HepG2 (cell line): ENCODE measurements around the gene TEKT5. TPM values are rescaled to one million over a fixed set of nuclear protein-coding genes. Genes with fewer than 3 reads are reported as not detected.

Source experiments
- BRD4 ChIP-seq: sonication (generic); formaldehyde crosslinking; IDR thresholded peaks from 2 replicates; pipeline ENCODE4 v1.4.0; 2020; ENCODE audit warnings: missing genetic modification reagents
- GLI4 ChIP-seq: sonication (generic); formaldehyde crosslinking; IDR thresholded peaks from 2 replicates; pipeline ENCODE4 v1.5.1; 2020; ENCODE audit warnings: missing genetic modification reagents, mild to moderate bottlenecking, moderate library complexity, borderline replicate concordance
- GMEB2 ChIP-seq: IDR thresholded peaks from 2 replicates; pipeline ENCODE4 v1.6.1; 2016; ENCODE audit warnings: missing biosample characterization, missing genetic modification reagents, low read depth
- GTF2F1 ChIP-seq: fragments of 150-350 bp; IDR thresholded peaks from 2 replicates; pipeline ENCODE4 v1.6.1; 2014; ENCODE audit warnings: low read length
- HDAC2 ChIP-seq: sonication (generic); formaldehyde crosslinking; IDR thresholded peaks from 2 replicates; pipeline ENCODE4 v1.4.0; 2020; ENCODE audit warnings: missing genetic modification reagents
- HOXD1 ChIP-seq: sonication (generic); formaldehyde crosslinking; IDR thresholded peaks from 2 replicates; pipeline ENCODE4 v1.5.0; 2020; ENCODE audit warnings: missing genetic modification reagents
- IRF2 ChIP-seq: IDR thresholded peaks from 2 replicates; pipeline ENCODE4 v1.6.1; 2018; ENCODE audit warnings: missing genetic modification reagents, missing compliant biosample characterization
- IRX3 ChIP-seq: sonication (generic); formaldehyde crosslinking; IDR thresholded peaks from 2 replicates; pipeline ENCODE4 v1.8.1; 2023; ENCODE audit warnings: mild to moderate bottlenecking, low read depth, missing genetic modification reagents, borderline replicate concordance
- JUN ChIP-seq: sonication (generic); formaldehyde crosslinking; IDR thresholded peaks from 2 replicates; pipeline ENCODE4 v1.4.0; 2020; ENCODE audit warnings: mild to moderate bottlenecking, missing genetic modification reagents
- KLF9 ChIP-seq: IDR thresholded peaks from 2 replicates; pipeline ENCODE4 v1.6.1; 2016; ENCODE audit warnings: low read depth
- RARA ChIP-seq: IDR thresholded peaks from 2 replicates; pipeline ENCODE4 v1.6.1; 2016; ENCODE audit warnings: missing genetic modification reagents, missing compliant biosample characterization
- SAP130 ChIP-seq: IDR thresholded peaks from 2 replicates; pipeline ENCODE4 v1.6.1; 2016; ENCODE audit warnings: low read depth
- TBP ChIP-seq: sonication (generic); formaldehyde crosslinking; IDR thresholded peaks from 2 replicates; pipeline ENCODE4 v1.5.0; 2020; ENCODE audit warnings: missing genetic modification reagents
- TP53 ChIP-seq: sonication (generic); formaldehyde crosslinking; conservative IDR thresholded peaks from 2 replicates; pipeline ENCODE4 v1.4.0; 2020; ENCODE audit warnings: missing genetic modification reagents
- ZMYM3 ChIP-seq: sonication (generic); formaldehyde crosslinking; IDR thresholded peaks from 2 replicates; pipeline ENCODE4 v1.5.1; 2020; ENCODE audit warnings: mild to moderate bottlenecking, missing genetic modification reagents
- ZNF263 ChIP-seq: sonication (generic); formaldehyde crosslinking; IDR thresholded peaks from 2 replicates; pipeline ENCODE4 v1.4.0; 2020; ENCODE audit warnings: missing genetic modification reagents
- ZNF407 ChIP-seq: sonication (generic); formaldehyde crosslinking; IDR thresholded peaks from one replicate; pipeline ENCODE4 v1.5.1; 2020; ENCODE audit warnings: mild to moderate bottlenecking, missing genetic modification reagents; ENCODE audit errors: not compliant biosample characterization
- ZNF672 ChIP-seq: sonication (generic); formaldehyde crosslinking; IDR thresholded peaks from 2 replicates; pipeline ENCODE4 v1.8.1; 2022; ENCODE audit warnings: missing genetic modification reagents
- ZNF775 ChIP-seq: sonication (generic); formaldehyde crosslinking; IDR thresholded peaks from 2 replicates; pipeline ENCODE4 v1.4.0; 2020; ENCODE audit warnings: missing genetic modification reagents, mild to moderate bottlenecking, moderate library complexity, borderline replicate concordance
- ZNF850 ChIP-seq: sonication (generic); formaldehyde crosslinking; conservative IDR thresholded peaks from 2 replicates; pipeline ENCODE4 v1.9.0; 2021; ENCODE audit warnings: mild to moderate bottlenecking, missing genetic modification reagents
- ZSCAN25 ChIP-seq: sonication (generic); formaldehyde crosslinking; IDR thresholded peaks from 2 replicates; pipeline ENCODE4 v1.8.0; 2022; ENCODE audit warnings: mild to moderate bottlenecking, missing genetic modification reagents
- ZSCAN9 ChIP-seq: IDR thresholded peaks from 2 replicates; pipeline ENCODE4 v1.6.1; 2016; ENCODE audit warnings: borderline replicate concordance
- ZZZ3 ChIP-seq: sonication (generic); formaldehyde crosslinking; IDR thresholded peaks from 2 replicates; pipeline ENCODE4 v1.4.0; 2020; ENCODE audit warnings: missing genetic modification reagents, mild to moderate bottlenecking, borderline replicate concordance
- polyA plus RNA-seq, 8 experiments: library from polyadenylated mRNA; depleted of rRNA in 3 of 8; stranded (reverse) in 7 of 8; unstranded in 1 of 8; fragments of >200 nt; fragmentation: Illumina TruSeq in 4 of 8; extraction: Trizol in 4 of 8; gene quantifications; 2 replicates each; pipeline versions ENCODE4 v1.2.1 to v1.2.3, GENCODE V29; 2011 to 2016; ENCODE audit warnings: low read depth in 4 of 8, missing spikeins in 1 of 8, mixed read lengths in 1 of 8; ENCODE audit not compliant: insufficient read depth in 1 of 8
- total RNA-seq, 5 experiments: library from RNA; depleted of rRNA; stranded (reverse); fragments of >200 nt; fragmentation: Illumina TruSeq; extraction: Trizol; gene quantifications; 2 replicates each; pipeline ENCODE4 v1.2.3, GENCODE V29; 2016; ENCODE audit warnings: low read depth in 1 of 5

TEKT5 gene
- total and polyA plus RNA-seq, 2 of the 13 experiments (the other 11 are each of a cell fraction or from before 2014, with no cell fraction given) = 0.16 TPM; not detected in 1

GRCh38 chr16:10610499-10611184, 84.1 kb downstream of the TEKT5 start (continued):
- TF ChIP-seq GMEB2 (CRISPR knock-in tag) = peak; percentile 18; the same call in 1 of the 2 replicates
- TF ChIP-seq ZNF672 (CRISPR knock-in tag) = no peak
- no peak for TF ChIP-seq ZNF263 (CRISPR knock-in tag)
- no peak for TF ChIP-seq ZNF407 (CRISPR knock-in tag)
- peak; percentile 93 for TF ChIP-seq TP53 (CRISPR knock-in tag)
- peak; percentile 15; the same call in 1 of the 2 replicates for TF ChIP-seq IRF2 (CRISPR knock-in tag)
- TF ChIP-seq ZNF775 (CRISPR knock-in tag) = no peak
- TF ChIP-seq GTF2F1 = no peak
- peak; percentile 90 for TF ChIP-seq SAP130 (CRISPR knock-in tag)
- TF ChIP-seq ZSCAN9 (CRISPR knock-in tag) = peak; percentile 56; the same call in 1 of the 2 replicates
- TF ChIP-seq JUN = peak; percentile 39; the same call in 1 of the 2 replicates
- 0 out of 2 replicates have a peak, but pooled peaks have one; percentile 76 for TF ChIP-seq TBP
- 0 out of 2 replicates have a peak, but pooled peaks have one; percentile 41 for TF ChIP-seq HOXD1 (CRISPR knock-in tag)
- TF ChIP-seq GLI4 (CRISPR knock-in tag) = no peak; the same call in 1 of the 2 replicates
- peak; percentile 84 for TF ChIP-seq HDAC2
- no peak for TF ChIP-seq ZNF850 (CRISPR knock-in tag)
- no peak for TF ChIP-seq IRX3
- no peak for TF ChIP-seq ZZZ3
- TF ChIP-seq KLF9 (CRISPR knock-in tag) = no peak
- peak; percentile 49; the same call in 1 of the 2 replicates for TF ChIP-seq ZSCAN25 (CRISPR knock-in tag)
- TF ChIP-seq BRD4 (CRISPR knock-in tag) = no peak
- TF ChIP-seq ZMYM3 = no peak; the same call in 1 of the 2 replicates
- TF ChIP-seq RARA (CRISPR knock-in tag) = peak; percentile 83; the same call in 1 of the 2 replicates
